Breast epithelium (tissue), 4 donors: ENCODE data around the gene FAM110D. TPM values are rescaled to one million over a fixed set of nuclear protein-coding genes. Genes with fewer than 3 reads are reported as not detected.

ENCODE experiments used
- DNase-seq, 2 donors: peaks; one replicate each; pipeline ENCODE4 v3.0.0-alpha.2; 2019; ENCODE audit warnings: low spot score in 2 of 2
- H3K27ac ChIP-seq, 2 donors: fragments of 200-600 bp; sonication (generic) in 1 of 2; one replicate each; pipeline ENCODE4 v1.5.1; 2016 to 2019; ENCODE audit warnings: mild to moderate bottlenecking in 1 of 2
- H3K27me3 ChIP-seq, 2 donors: fragments of 200-600 bp; sonication (generic) in 1 of 2; one replicate each; pipeline versions ENCODE4 v1.5.1 to v1.6.0; 2017 to 2019; ENCODE audit warnings: control low read depth in 1 of 2, mild to moderate bottlenecking in 1 of 2
- H3K36me3 ChIP-seq: fragments of 200-600 bp; one replicate; pipeline ENCODE4 v1.5.1; 2019
- H3K4me1 ChIP-seq, 2 donors: fragments of 200-600 bp; sonication (generic); one replicate each; pipeline ENCODE4 v1.5.1; 2016 to 2019; ENCODE audit warnings: control low read depth in 1 of 2
- H3K4me3 ChIP-seq, 3 donors: fragments of 200-600 bp; sonication (generic); 1 replicate in 2 of 3; 2 replicates in 1 of 3; pipeline ENCODE4 v1.5.1; 2016 to 2019; ENCODE audit warnings: mild to moderate bottlenecking in 3 of 3, moderate library complexity in 2 of 3
- H3K9me3 ChIP-seq, 2 donors: fragments of 200-600 bp; sonication (generic) in 1 of 2; one replicate each; pipeline ENCODE4 v1.5.1; 2016 to 2019; ENCODE audit warnings: control low read depth in 1 of 2
- CTCF ChIP-seq, 3 donors: fragments of 450-650 bp; IDR thresholded peaks; one replicate each; pipeline ENCODE4 v1.5.1; 2016 to 2017; ENCODE audit warnings: antibody characterized with exemption in 3 of 3, mild to moderate bottlenecking in 3 of 3, moderate library complexity in 3 of 3
- POLR2A ChIP-seq: fragments of 450-650 bp; IDR thresholded peaks from one replicate; pipeline ENCODE4 v1.6.1; 2016; ENCODE audit warnings: antibody characterized with exemption, mild to moderate bottlenecking, moderate library complexity
- POLR2AphosphoS5 ChIP-seq, 3 donors: sonication (generic); formaldehyde crosslinking; IDR thresholded peaks; one replicate each; pipeline ENCODE4 v1.6.1; 2017; ENCODE audit warnings: antibody characterized with exemption in 3 of 3
- intact Hi-C: fragments of 100-400 bp; cut with DNase I; formaldehyde crosslinking; loops from one replicate; pipeline ENCODE4 v1.15.1; 2023; ENCODE audit warnings: low total_unique reads
- total RNA-seq, 3 donors: library from RNA; depleted of rRNA; stranded (reverse); fragments of >200 nt; gene quantifications; one replicate each; pipeline ENCODE4 v1.1.0, GENCODE V29; 2016

The FAM110D gene
- total RNA-seq, 3 donors from 2014 or later = 3.4 to 9.1 (median 6.2) TPM

- no peaks in the 10 kb centered on the region for H3K9me3 ChIP-seq
- H3K4me1 ChIP-seq = no peaks in the 10 kb centered on the region
- intact Hi-C loops = no loop called here
- H3K27ac ChIP-seq = no peak within 1 kb of the TSS
- TF ChIP-seq POLR2A = no peak
- no peak for TF ChIP-seq CTCF (IDR thresholded peaks at IDR 0.05)
- TF ChIP-seq POLR2AphosphoS5 (IDR thresholded peaks at IDR 0.05) = no peak
- no peak within 1 kb of the TSS for H3K4me3 ChIP-seq
- H3K27me3 ChIP-seq = no peaks in the 10 kb centered on the region
- no peaks in the 10 kb centered on the region for H3K36me3 ChIP-seq
- DNase-seq = no peak
Observed at GRCh38 chr1:26190373-26190987, 31.6 kb downstream of the FAM110D start, which contains the start of gene CATSPER4. Gene CATSPER4 (plus strand): TSS chr1:26190602. CDS start chr1:26190628, 26 bp downstream.

- intact Hi-C loops = no loop called here
- no peak overlapping the region for H3K4me3 ChIP-seq
- no peaks in the 10 kb centered on the region for H3K4me1 ChIP-seq
- TF ChIP-seq CTCF (IDR thresholded peaks at IDR 0.05) = no peak
- TF ChIP-seq POLR2AphosphoS5 (IDR thresholded peaks at IDR 0.05) = no peak
- no peak for TF ChIP-seq POLR2A
- DNase-seq = no peak
- H3K27me3 ChIP-seq = no peaks in the 10 kb centered on the region
- H3K36me3 ChIP-seq = no peaks in the 10 kb centered on the region
- H3K27ac ChIP-seq = no peak overlapping the region
- no peaks in the 10 kb centered on the region for H3K9me3 ChIP-seq
Observed at GRCh38 chr1:26191739-26192138, 32.9 kb downstream of the FAM110D start.

- DNase-seq = no peak
- Histone ChIP-seq H3K36me3 (no peaks in the 10 kb centered on the region), H3K4me3 (no peak overlapping the region), H3K4me1 (no peaks in the 10 kb centered on the region), H3K9me3 (no peaks in the 10 kb centered on the region), H3K27ac (no peak overlapping the region), H3K27me3 (no peaks in the 10 kb centered on the region)
- intact Hi-C loops = loop anchor here (5.0 kb wide), 1 partner anchor 224 kb away; no protein-coding TSS in a partner anchor
- TF ChIP-seq POLR2A = no peak
- no peak for TF ChIP-seq CTCF (IDR thresholded peaks at IDR 0.05)
- TF ChIP-seq POLR2AphosphoS5 (IDR thresholded peaks at IDR 0.05) = no peak
Observed at GRCh38 chr1:26195805-26196204, 36.9 kb downstream of the FAM110D start.

- H3K4me1 ChIP-seq = no peaks in the 10 kb centered on the region
- no peaks in the 10 kb centered on the region for H3K9me3 ChIP-seq
- H3K36me3 ChIP-seq = no peaks in the 10 kb centered on the region
- TF ChIP-seq POLR2A = no peak
- no peak for TF ChIP-seq CTCF (IDR thresholded peaks at IDR 0.05)
- TF ChIP-seq POLR2AphosphoS5 (IDR thresholded peaks at IDR 0.05) = no peak
- H3K4me3 ChIP-seq = no peak overlapping the region
- H3K27me3 ChIP-seq = no peaks in the 10 kb centered on the region
- no peak overlapping the region for H3K27ac ChIP-seq
- DNase-seq = no peak
- intact Hi-C loops = loop anchor here (5.0 kb wide), 1 partner anchor 225 kb away; no protein-coding TSS in a partner anchor
Observed at GRCh38 chr1:26197301-26197700, 38.4 kb downstream of the FAM110D start.

- no peaks in the 10 kb centered on the region for H3K9me3 ChIP-seq
- intact Hi-C loops = loop anchor here (5.0 kb wide), 1 partner anchor 226 kb away; no protein-coding TSS in a partner anchor
- no peak for DNase-seq
- H3K36me3 ChIP-seq = no peaks in the 10 kb centered on the region
- no peaks in the 10 kb centered on the region for H3K27me3 ChIP-seq
- TF ChIP-seq CTCF (IDR thresholded peaks at IDR 0.05) = no peak
- TF ChIP-seq POLR2AphosphoS5 (IDR thresholded peaks at IDR 0.05) = no peak
- TF ChIP-seq POLR2A = no peak
- no peak overlapping the region for H3K4me3 ChIP-seq
- no peaks in the 10 kb centered on the region for H3K4me1 ChIP-seq
- H3K27ac ChIP-seq = no peak overlapping the region
Observed at GRCh38 chr1:26197813-26198212, 38.9 kb downstream of the FAM110D start.
